ENCODE measurements around the gene PARVB. TPM values are rescaled to one million over a fixed set of nuclear protein-coding genes. Genes with fewer than 3 reads are reported as not detected.

The PARVB gene
- total RNA-seq, 1 donor from 2014 or later, result 12.7 TPM

DNA sequence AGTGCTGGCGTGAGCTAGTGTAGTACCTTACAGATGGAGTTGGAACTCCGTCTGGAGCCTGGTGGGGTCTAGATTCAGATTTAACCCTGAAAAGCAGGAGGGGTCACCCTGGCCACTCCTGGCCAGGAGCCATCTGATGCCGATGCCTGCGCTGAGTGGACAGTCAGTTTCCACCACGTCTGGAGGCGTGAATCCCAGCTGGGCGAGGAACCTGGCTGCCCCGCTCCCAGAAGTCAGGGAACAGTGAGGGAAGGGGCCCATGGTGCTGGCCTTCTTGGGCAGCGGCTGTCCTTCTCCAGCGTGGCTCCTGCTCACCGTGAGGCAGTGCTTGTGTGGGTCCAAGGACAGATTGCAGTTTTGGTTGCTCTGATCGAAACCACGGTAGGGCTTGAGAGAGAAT, 76.3 kb downstream of the PARVB start:
- TF ChIP-seq EZH2 (IDR thresholded peaks at IDR 0.05), result no peak
- TF ChIP-seq CTCF (IDR thresholded peaks at IDR 0.05), result no peak
- TF ChIP-seq EZH2phosphoT487 (IDR thresholded peaks at IDR 0.05), result no peak
- Mint-ChIP-seq H3K4me3 (no peak overlapping the region), H3K36me3 (no peaks in the 10 kb centered on the region)

DNA sequence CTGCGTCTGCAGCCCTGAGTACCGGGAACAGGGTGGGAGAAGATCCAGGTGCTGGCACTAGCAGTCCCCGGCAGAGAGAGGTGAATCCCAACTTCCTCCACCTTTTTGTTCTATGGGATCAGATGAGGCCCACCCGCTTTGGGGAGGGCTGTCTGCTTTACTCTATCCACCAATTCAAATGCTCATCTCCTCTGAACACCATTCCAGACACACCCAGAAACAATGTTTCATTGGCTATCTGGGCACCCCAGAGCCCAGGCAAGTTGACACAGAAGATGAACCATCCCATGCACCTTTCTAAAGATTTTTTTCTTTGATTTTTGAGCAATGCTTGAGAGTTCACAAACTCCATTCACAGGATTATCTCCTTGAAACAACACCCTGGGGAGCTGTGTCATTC, 78.0 kb downstream of the PARVB start:
- Mint-ChIP-seq H3K27me3 (ENCODE audit: insufficient read depth, low read depth) (peaks cover 14% of the 10 kb centered on the region), H3K9me3 (peaks cover 7% of the 10 kb centered on the region), H3K4me3 (no peak overlapping the region), H3K4me1 (peaks cover 14% of the 10 kb centered on the region), H3K36me3 (no peaks in the 10 kb centered on the region), H3K27ac (no peak overlapping the region)
- peaks cover 3% of the 10 kb centered on the region for H3K4me1 ChIP-seq
- no peak for TF ChIP-seq CTCF (IDR thresholded peaks at IDR 0.05)
- TF ChIP-seq EZH2phosphoT487 (IDR thresholded peaks at IDR 0.05), result no peak
- TF ChIP-seq EZH2 (IDR thresholded peaks at IDR 0.05), result no peak
- no peaks in the 10 kb centered on the region for H3K79me2 ChIP-seq (ENCODE audit: low read depth)
- no peaks in the 10 kb centered on the region for H3F3A ChIP-seq (ENCODE audit: low read depth)
- no peak overlapping the region for H3K27ac ChIP-seq
- H3K27me3 ChIP-seq, result no peaks in the 10 kb centered on the region
- no peak overlapping the region for H3K9ac ChIP-seq
- H3K4me3 ChIP-seq, result no peak overlapping the region
- H2AFZ ChIP-seq (replicated peaks), result no peak overlapping the region
- no peaks in the 10 kb centered on the region for H3K36me3 ChIP-seq
- H4K20me1 ChIP-seq (ENCODE audit: low read depth), result no peaks in the 10 kb centered on the region
- H3K9me3 ChIP-seq (ENCODE audit: low read depth), result no peaks in the 10 kb centered on the region
- H3K4me2 ChIP-seq, result no peak overlapping the region
- DNase-seq (ENCODE audit: low spot score), result no peak

More for the DNA sequence above, 76.3 kb downstream of the PARVB start:
- Histone ChIP-seq H3K9ac (no peak overlapping the region), H3K27ac (no peak overlapping the region), H3K36me3 (no peaks in the 10 kb centered on the region), H4K20me1 (ENCODE audit: low read depth) (no peaks in the 10 kb centered on the region), H3K79me2 (ENCODE audit: low read depth) (no peaks in the 10 kb centered on the region), H3K9me3 (ENCODE audit: low read depth) (no peaks in the 10 kb centered on the region), H3K4me3 (no peak overlapping the region), H3K27me3 (no peaks in the 10 kb centered on the region), H3K4me2 (no peak overlapping the region), H2AFZ (replicated peaks) (no peak overlapping the region), H3K4me1 (no peaks in the 10 kb centered on the region), H3F3A (ENCODE audit: low read depth) (no peaks in the 10 kb centered on the region)
- H3K4me1 Mint-ChIP-seq, result peaks cover 6% of the 10 kb centered on the region
- H3K9me3 Mint-ChIP-seq, result peaks cover 5% of the 10 kb centered on the region
- H3K27ac Mint-ChIP-seq, result no peak overlapping the region
- peaks cover 11% of the 10 kb centered on the region for H3K27me3 Mint-ChIP-seq (ENCODE audit: insufficient read depth, low read depth)
- no peak for DNase-seq (ENCODE audit: low spot score)

DNA sequence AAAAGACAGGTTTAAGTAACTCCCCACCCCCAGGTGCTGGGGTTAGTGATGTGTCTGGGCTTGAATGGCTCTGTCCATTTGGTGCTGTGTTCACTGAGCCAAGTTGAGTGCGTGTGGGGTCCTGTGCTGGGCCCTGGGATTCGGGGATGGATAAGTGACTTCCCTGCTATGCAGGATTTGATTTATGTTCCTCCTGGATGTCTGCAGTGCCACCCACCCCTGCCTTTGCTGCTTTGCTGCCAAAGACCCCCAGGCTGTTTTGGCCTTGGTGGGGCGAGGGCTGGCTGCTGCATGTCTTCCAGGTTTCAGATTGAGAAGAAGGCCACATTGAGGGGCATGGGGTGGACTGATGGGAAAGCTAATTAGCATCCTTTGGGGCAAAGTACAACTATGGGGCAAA, 78.8 kb downstream of the PARVB start:
- H3K4me2 ChIP-seq, result no peak overlapping the region
- Mint-ChIP-seq H3K27me3 (ENCODE audit: insufficient read depth, low read depth) (peaks cover 14% of the 10 kb centered on the region), H3K9me3 (peaks cover 7% of the 10 kb centered on the region), H3K4me1 (peaks cover 20% of the 10 kb centered on the region), H3K4me3 (no peak overlapping the region), H3K36me3 (no peaks in the 10 kb centered on the region), H3K27ac (no peak overlapping the region)
- H3K79me2 ChIP-seq (ENCODE audit: low read depth), result no peaks in the 10 kb centered on the region
- H4K20me1 ChIP-seq (ENCODE audit: low read depth), result no peaks in the 10 kb centered on the region
- no peaks in the 10 kb centered on the region for H3K36me3 ChIP-seq
- no peak overlapping the region for H3K27ac ChIP-seq
- no peak overlapping the region for H3K9ac ChIP-seq
- TF ChIP-seq EZH2phosphoT487 (IDR thresholded peaks at IDR 0.05) (no peak), EZH2 (IDR thresholded peaks at IDR 0.05) (no peak), CTCF (IDR thresholded peaks at IDR 0.05) (no peak)
- H2AFZ ChIP-seq (replicated peaks), result no peak overlapping the region
- H3K27me3 ChIP-seq, result no peaks in the 10 kb centered on the region
- no peak for DNase-seq (ENCODE audit: low spot score)
- H3K4me3 ChIP-seq, result no peak overlapping the region
- H3F3A ChIP-seq (ENCODE audit: low read depth), result peaks cover 2% of the 10 kb centered on the region
- peaks cover 9% of the 10 kb centered on the region for H3K4me1 ChIP-seq
- H3K9me3 ChIP-seq (ENCODE audit: low read depth), result no peaks in the 10 kb centered on the region

All from neural progenitor cell (in vitro differentiated cells).